ENCODE data around the gene C6orf52.

Gene C6orf52

GRCh38 chr6:10643201-10643651 is 51.2 kb downstream of the C6orf52 start:
- H3K4me3 ChIP-seq (ENCODE audit: low read depth, low read length) = no peak overlapping the region
- peak; percentile 7 for DNase-seq (ENCODE audit: low read depth)
- no peak for TF ChIP-seq CTCF (IDR thresholded peaks at IDR 0.05; ENCODE audit: insufficient read depth, low read depth, low read length, missing control alignments)

GRCh38 chr6:10641528-10641927 is 52.9 kb downstream of the C6orf52 start:
- TF ChIP-seq CTCF (IDR thresholded peaks at IDR 0.05; ENCODE audit: insufficient read depth, low read depth, low read length, missing control alignments) = no peak
- DNase-seq (ENCODE audit: low read depth) = no peak

GRCh38 chr6:10640412-10640811 is 54.0 kb downstream of the C6orf52 start:
- no peak overlapping the region for H3K4me3 ChIP-seq (ENCODE audit: low read depth, low read length)
- no peak for TF ChIP-seq CTCF (IDR thresholded peaks at IDR 0.05; ENCODE audit: insufficient read depth, low read depth, low read length, missing control alignments)
- DNase-seq (ENCODE audit: low read depth) = no peak

More at GRCh38 chr6:10641528-10641927, 52.9 kb downstream of the C6orf52 start:
- H3K4me3 ChIP-seq (ENCODE audit: low read depth, low read length) = no peak overlapping the region

- DNase-seq (ENCODE audit: low read depth) = peak; percentile 57
- no peak overlapping the region for H3K4me3 ChIP-seq (ENCODE audit: low read depth, low read length)
- TF ChIP-seq CTCF (IDR thresholded peaks at IDR 0.05; ENCODE audit: insufficient read depth, low read depth, low read length, missing control alignments) = no peak
These were observed 61.2 kb downstream of the C6orf52 start for GRCh38 chr6:10633216-10633615.

GRCh38 chr6:10630178-10630577 is 64.2 kb downstream of the C6orf52 start:
- H3K4me3 ChIP-seq (ENCODE audit: low read depth, low read length) = no peak overlapping the region
- TF ChIP-seq CTCF (IDR thresholded peaks at IDR 0.05; ENCODE audit: insufficient read depth, low read depth, low read length, missing control alignments) = no peak
- no peak for DNase-seq (ENCODE audit: low read depth)

- no peak for TF ChIP-seq CTCF (IDR thresholded peaks at IDR 0.05; ENCODE audit: insufficient read depth, low read depth, low read length, missing control alignments)
- no peak for DNase-seq (ENCODE audit: low read depth)
- no peak overlapping the region for H3K4me3 ChIP-seq (ENCODE audit: low read depth, low read length)
These were observed 66.6 kb downstream of the C6orf52 start for GRCh38 chr6:10627800-10628199.

GRCh38 chr6:10626154-10626741 is 68.2 kb downstream of the C6orf52 start:
- no peak for TF ChIP-seq CTCF (IDR thresholded peaks at IDR 0.05; ENCODE audit: insufficient read depth, low read depth, low read length, missing control alignments)
- H3K4me3 ChIP-seq (ENCODE audit: low read depth, low read length) = no peak overlapping the region

More at GRCh38 chr6:10626154-10626741, 68.2 kb downstream of the C6orf52 start:
- peak; percentile 54 for DNase-seq (ENCODE audit: low read depth)
